ENCODE data around the gene ZNF407.

ZNF407 gene

DNA sequence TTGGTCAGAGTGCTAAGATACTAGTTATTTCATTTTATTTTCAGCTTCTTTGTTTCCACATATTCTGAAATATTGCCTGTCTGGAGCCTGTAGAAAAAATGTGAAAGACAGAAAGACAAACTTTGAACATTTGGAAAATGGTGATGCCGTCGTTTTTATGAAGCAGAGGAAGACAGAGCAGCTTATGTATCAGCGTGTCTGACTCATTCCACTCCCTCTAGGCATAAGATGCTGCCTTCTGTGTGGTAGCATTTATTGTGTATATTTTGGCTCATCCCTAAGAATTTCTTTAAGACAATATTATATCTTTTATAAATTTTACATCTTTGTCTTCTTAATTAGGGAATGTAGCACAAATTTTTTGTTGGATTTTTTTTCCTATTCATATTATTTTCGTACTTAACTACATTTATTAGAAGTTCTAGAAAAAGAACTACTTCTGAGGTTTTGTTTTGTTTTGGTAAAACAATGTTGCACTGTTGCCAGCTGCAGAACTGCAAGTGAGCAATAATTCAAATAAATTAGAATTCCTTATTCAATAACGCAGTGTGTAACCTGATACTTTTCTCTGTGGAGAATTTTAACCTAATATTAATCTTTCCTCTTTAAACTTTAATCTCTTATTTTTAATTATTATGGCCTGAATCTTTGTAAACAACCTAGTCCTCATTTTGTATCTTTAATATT, 300.4 kb downstream of the ZNF407 start:
- no peak for DNase-seq

DNA sequence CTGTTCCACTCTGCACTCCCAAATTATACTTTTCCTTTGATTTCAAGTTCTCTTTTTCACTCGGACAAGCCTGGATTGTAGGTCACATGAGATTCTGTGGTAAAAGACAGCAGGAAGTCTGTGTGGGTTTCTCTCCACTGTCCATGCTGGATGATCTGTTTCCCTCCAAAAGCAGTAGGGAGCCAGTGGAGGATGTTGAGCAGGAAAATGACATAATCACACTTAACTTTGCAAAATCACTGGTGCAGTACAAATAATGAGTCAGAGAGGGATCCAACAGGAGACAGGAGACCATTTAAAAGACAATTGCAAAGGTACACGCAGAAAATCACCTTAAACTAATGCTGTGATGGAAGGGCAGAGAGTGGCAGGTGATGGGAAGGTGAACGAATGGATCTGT, 301.3 kb downstream of the ZNF407 start:
- no peak for DNase-seq

DNA sequence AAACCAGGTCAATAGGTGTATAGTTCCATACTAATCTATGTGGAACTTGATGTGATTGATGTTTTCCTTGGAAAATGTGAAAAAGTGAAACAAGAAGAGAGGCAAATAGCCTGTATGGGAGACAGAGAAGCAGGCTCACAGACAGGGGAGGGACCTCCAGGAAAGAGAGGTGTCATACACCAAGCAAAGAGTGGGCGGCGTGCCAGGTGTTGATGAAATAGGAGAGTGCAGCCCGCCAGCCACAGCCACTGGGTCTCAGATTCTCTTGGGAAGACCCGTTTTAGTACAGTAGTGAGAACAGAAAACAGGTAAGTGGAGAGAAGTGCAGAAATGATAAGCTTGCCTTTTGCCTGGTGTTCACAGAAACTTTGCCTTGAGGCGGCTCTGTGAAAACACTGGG, 301.9 kb downstream of the ZNF407 start:
- DNase-seq, result no peak

DNA sequence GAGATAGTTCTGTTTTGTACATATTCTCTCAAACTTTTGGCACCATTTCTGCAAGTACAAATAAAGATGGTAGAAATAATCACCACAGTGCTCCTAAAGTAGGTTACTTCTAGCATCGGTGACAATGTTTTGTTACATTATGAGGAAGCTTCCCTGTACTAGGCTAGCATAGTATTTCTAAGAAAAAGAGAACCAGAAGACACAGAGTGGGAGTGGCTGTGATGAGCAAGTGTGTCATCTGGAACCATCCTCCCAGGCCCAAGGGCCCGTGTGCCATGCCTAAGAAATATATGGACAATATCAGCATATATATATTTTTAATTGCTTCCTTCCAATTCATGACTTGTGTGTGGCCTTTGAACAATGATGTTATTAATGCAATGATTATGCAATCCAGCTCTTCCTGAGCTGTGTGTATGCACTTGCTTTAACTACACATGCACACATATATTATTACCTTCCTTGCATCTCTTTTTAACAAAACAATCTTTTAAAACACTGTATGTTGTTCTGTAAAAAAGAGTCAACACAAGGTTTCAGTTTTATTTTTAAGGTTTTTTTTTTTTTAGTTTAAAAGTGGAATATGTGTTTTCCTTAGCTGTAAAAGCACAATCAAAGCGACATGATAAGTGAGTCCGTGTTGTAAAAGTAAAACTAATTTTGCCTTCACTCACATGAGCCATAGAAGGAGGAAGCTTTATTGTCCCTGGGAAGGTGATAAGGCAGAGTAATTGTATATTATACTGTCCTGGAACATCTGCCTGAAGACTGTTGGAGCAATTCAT, 303.9 kb downstream of the ZNF407 start:
- no peak for DNase-seq

DNA sequence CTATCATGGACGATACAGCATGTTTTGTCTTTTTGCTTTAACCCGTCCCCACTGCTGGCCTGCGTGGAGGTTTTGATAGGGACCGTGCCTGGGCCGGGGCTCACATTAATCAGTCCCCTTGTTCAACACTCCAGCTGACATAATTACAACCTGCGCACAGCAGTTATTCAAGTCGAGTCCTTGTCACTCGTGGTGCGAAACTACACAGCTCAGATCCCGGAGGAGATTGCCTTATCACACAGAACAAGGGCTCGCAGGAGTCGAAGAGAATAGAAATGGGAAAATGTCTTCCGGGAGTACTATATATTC, 304.4 kb downstream of the ZNF407 start:
- no peak for DNase-seq

- no peak for DNase-seq
Observed at GRCh38 chr18:74905247-74905646, 307.6 kb downstream of the ZNF407 start.

DNA sequence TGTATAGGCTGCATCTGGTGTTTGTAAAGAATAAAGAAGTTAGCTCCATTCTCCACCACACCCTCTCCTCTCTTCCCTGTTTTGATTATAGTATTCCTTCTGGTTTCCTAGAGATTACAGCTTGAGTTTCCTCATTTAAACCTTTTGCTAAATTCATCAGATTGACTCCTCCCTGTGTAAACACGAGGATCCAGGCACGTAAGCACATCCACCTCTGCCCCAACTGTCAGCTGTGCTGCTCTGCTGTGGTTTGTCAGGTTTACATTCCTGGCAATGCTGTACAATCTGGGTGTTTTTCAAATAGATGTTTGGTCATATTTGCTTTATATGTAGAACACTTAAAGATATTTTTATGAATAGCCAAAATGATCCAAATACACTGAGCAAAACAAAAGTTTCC, 308.5 kb downstream of the ZNF407 start:
- no peak for DNase-seq

GRCh38 chr18:74914052-74914591, 316.5 kb downstream of the ZNF407 start:
- no peak for DNase-seq

DNA sequence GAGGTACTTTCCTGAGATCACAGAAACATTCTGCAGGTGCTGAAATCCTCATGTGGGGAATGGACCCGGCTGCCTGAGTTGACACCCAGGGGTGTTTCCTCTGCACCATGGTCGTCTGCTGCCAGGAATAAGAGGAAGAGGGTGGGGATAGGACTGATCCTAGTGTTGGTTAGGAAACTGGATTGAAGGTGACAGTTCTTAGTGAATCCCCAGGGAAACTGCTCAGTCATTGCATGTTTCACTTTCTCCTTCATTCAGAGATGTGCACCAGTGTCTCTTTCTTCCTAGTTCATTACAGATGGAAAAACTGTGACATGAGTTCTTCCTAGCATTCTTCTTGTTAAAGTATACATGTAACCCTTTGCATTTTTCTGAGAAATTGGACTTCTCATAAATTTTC, 317.0 kb downstream of the ZNF407 start:
- DNase-seq, result no peak

GRCh38 chr18:74916773-74917393, 319.2 kb downstream of the ZNF407 start:
- DNase-seq, result no peak

DNA sequence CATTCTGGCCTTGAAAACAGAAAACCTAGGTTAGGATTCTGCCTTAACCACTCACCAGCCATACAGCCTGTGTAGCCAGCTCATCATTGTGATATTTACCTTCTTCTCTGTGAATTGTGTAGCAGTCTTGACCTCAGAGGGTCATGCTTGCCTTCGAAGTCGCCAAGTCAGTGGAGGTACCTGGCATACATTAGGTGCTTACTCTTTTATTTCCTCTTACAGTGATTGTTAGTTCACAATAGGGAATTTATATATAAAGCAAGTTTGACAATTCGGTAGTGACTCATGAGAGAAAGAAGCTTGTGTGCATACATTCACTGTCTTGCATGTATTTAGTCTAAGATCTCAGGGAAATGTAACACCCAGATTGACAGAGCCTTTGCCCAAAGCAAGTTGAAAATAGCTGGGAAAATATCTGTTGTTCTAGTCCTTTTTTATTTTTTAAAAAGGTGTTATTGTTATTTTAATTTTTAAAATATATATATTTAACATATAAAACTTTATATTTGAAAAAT, 320.7 kb downstream of the ZNF407 start:
- no peak for DNase-seq

- DNase-seq, result no peak
Observed at GRCh38 chr18:74921057-74921820, 323.6 kb downstream of the ZNF407 start.

DNA sequence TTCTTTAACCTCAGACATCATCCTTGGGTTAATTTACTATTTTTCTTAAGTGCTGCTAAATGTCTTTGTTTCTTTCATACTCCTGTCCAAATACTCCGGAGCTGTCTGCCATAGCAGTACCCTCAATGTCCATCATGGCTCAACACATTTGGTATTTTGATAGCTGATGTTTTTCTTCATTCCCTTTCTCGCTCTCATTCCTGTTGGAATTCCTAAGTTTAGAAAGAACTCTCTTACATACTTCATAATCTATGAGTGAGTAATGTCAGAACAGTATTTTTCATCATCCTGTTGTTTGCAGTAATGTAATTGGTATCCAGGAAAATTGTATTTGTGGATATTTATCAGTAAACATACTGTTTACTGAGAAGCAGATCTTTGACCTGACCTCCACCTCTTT, 328.4 kb downstream of the ZNF407 start:
- DNase-seq, result no peak

- DNase-seq, result no peak
Observed at GRCh38 chr18:74928194-74928968, 330.7 kb downstream of the ZNF407 start.

DNA sequence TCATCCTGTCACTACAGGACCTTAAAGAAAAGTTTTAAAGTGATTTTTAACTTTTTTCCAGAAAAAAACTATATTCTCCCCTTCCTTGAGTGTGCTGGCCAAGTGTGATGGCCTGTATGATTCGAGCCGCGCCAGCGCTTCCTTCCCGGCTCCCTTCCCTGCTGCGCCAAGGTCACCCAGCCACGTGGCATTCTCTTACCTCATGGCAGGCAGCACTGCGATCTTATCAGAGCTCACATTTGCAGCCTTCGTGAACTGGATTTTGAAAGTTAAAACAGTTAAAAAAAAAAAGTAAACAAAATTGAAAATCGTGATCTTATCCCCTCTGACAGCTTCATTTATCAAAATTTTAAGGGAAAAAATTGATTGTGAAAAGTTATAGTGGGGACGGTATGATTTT, 331.4 kb downstream of the ZNF407 start:
- no peak for DNase-seq

DNA sequence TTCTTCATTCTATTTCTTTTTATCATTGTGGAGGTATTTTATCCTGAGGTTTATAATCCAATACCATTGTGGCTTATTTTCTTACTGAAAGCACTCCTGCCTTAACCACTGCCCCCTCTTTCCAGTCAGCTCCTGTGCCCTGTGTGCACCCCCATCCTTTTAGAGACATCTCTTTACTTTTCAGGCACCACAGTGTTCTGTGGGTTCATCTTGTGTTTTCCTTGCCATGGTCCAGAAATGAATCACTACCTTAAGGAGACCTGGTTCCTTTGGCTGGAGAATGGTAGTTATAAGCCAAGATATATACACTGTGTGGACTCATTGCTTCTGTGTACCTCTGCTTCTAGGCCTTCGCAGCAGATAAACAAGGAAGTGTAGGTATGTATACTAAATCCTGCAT, 332.9 kb downstream of the ZNF407 start:
- DNase-seq, result no peak

DNA sequence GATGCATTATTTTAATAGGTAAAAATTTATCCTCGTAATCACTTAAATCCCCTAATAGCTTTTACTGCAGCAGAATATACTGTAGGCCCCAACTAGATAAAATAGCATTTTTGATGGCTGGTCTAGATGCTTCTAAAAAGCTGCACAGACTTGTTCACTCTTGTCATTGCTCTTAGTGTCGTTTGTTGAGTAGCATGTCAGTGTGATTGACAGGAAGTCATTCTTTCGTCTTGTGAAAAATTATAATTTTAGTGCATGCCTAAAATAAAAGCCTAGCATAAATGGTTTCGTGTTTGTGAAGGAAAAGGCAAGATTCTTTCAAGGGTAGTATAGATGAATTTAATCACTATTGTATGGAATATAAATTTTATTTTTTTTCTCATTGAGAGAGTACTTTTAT, 336.3 kb downstream of the ZNF407 start:
- DNase-seq, result no peak

DNA sequence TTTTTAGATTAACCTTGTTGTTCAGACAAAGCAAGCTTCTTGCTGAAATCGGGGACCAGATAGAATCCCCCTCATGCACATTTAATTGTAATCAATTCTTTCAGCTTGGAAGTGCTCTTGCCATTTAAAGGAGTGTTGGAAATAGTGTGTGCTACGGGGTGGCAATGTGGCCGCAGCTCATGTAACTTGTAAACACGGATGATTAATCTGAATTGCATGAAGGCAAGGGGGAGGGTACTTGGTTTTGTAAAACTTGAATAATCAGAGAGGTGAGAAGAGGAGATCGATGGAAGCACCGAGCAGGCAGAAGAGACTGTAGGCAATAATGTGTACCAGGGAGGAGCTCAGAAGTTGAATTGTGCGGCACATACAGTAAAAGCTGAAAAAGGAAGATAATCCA, 337.8 kb downstream of the ZNF407 start:
- no peak for DNase-seq

DNA sequence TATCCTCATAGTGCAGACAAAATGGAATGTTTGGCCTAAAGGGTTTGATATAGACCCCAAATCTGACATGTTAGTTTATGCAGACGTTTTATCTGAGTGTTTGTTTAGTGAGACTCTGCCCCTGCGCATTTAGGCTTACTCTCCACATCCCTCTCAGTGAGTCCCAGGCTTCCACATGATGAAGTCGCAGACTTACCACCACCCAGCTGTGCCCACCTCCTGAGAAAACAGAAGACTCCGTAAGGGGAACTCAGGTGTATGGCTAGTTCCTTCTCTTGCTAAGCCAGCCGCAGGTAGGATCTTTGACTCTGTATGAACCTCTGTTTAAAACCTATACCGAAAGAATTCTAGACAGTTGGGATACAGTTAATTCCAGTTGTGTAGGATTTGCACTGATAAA, 338.7 kb downstream of the ZNF407 start:
- DNase-seq, result no peak

- no peak for DNase-seq
Observed at GRCh38 chr18:74937291-74937690, 339.6 kb downstream of the ZNF407 start.

DNA sequence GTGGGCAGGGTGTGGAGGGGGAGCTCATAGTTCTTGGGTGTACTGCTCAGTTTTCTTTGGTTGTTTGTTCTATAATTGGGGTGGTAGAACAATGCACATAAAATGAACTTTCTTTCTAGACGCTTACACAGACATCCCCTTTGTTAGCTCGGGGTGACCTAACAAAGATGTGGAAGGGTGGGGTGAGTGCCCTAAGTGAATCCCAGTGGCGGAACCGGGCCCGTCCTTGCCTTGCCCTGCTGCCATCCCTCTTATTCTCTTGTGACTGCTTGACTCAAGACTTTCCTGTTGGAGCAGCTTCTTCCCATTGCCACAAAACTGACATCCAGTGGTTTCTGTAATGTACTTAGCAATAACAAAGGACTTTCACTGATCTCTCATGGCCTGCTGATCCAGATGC, 343.2 kb downstream of the ZNF407 start:
- no peak for DNase-seq

DNA sequence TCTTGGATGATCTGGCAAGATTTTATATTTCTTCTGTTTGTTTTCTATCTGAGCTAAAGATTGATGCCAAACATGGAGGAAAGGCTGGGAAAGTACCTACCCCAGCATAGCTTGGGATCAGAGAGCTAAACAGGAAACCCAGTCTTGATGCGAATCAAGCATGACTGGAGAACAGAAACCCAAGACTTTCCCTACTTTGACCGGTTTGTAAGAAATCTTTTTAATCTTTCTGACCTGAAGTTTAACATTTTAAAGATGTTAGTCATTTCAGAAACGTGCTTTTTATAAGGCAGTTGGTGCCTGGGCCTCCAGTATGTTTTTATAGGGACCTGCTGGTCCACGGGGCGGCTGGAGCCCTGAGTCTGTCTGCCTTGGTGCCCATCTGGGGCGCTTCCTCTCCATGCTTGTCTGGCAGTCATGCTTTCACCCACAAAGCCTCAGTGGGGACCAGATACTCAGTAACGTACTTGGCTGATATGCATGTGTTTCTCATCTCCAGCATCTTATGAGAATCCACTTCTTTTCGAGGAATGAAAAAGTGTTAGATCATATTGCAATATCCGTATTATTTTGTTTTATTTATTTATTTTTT, 344.7 kb downstream of the ZNF407 start:
- DNase-seq, result no peak
